Activated CD8-positive, alpha-beta memory T cell treated with anti-CD3 and anti-CD28 coated beads, Interleukin-2, amount 10 ng/mL, durations not matched to agents 7 days and 5 days (primary cell): ENCODE data around the gene PLCH2. TPM values are rescaled to one million over a fixed set of nuclear protein-coding genes. Genes with fewer than 3 reads are reported as not detected.
"Not testable (repeated sequence)": the region's sequence is repeated elsewhere in the genome, so short reads cannot be mapped to it uniquely, and the experiment has no call there.

Experiments
- ATAC-seq: fragments of 150-1000 bp; cut with Tn5 transposase; one replicate; pipeline ENCODE4 v1.10.0; 2021; ENCODE audit warnings: moderate library complexity
- CTCF ChIA-PET: fragments of 350-600 bp; sonication (Branson Sonifier 250); formaldehyde crosslinking; loops from one replicate; lab custom pipeline; 2021; ENCODE audit warnings: antibody characterized with exemption; lab: Charles Lee
- DNase-seq: peaks from one replicate; pipeline ENCODE4 v3.0.0-alpha.2; 2020
- H3K27ac Mint-ChIP-seq: one replicate; pipeline ENCODE4 v1.8.0; 2021; ENCODE audit warnings: mild to moderate bottlenecking, mixed read lengths
- H3K27me3 Mint-ChIP-seq: one replicate; pipeline ENCODE4 v1.8.0; 2021; ENCODE audit warnings: mixed read lengths
- H3K36me3 Mint-ChIP-seq: one replicate; pipeline ENCODE4 v1.8.0; 2021; ENCODE audit warnings: mild to moderate bottlenecking, mixed read lengths
- H3K4me1 Mint-ChIP-seq: one replicate; pipeline ENCODE4 v1.8.0; 2021; ENCODE audit warnings: mixed read lengths
- H3K4me3 Mint-ChIP-seq: one replicate; pipeline ENCODE4 v1.8.0; 2021; ENCODE audit warnings: mild to moderate bottlenecking, moderate library complexity, mixed read lengths
- H3K9me3 Mint-ChIP-seq: one replicate; pipeline ENCODE4 v1.8.0; 2022; ENCODE audit warnings: low read depth, mixed read lengths
- total RNA-seq, 2 experiments: library from RNA; stranded (reverse); gene quantifications; one replicate each; pipeline ENCODE4 v1.2.3, GENCODE V29; 2021

Gene PLCH2
- total RNA-seq, 2 experiments from 2014 or later: 6.5 to 13.5 TPM

DNA sequence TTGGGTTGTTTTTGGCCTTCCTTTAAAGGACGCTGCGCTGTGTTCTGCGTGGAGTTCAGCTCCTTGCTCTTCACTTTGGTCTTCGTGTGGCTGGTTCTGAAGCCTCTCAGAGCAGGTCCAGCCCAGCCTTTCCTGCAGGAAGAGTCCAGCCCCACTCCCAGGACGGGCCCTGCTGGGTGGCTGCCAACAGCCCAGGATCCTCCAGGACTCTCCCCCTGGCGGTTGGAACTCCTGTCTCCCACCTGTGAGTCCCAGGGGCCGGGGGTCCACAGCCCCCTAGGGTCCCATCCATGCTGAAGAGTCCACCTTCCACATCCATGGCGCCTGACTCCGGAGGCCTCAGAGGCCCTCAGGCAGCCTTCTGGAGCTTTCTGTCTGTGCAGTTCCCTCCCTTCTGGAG is 75.5 kb downstream of the PLCH2 start:
- H3K4me3 Mint-ChIP-seq, H3K27ac Mint-ChIP-seq, H3K9me3 Mint-ChIP-seq, H3K36me3 Mint-ChIP-seq, ATAC-seq, CTCF ChIA-PET, H3K27me3 Mint-ChIP-seq, DNase-seq: not testable (repeated sequence)
- peaks cover 35% of the 10 kb centered on the region for H3K4me1 Mint-ChIP-seq

DNA sequence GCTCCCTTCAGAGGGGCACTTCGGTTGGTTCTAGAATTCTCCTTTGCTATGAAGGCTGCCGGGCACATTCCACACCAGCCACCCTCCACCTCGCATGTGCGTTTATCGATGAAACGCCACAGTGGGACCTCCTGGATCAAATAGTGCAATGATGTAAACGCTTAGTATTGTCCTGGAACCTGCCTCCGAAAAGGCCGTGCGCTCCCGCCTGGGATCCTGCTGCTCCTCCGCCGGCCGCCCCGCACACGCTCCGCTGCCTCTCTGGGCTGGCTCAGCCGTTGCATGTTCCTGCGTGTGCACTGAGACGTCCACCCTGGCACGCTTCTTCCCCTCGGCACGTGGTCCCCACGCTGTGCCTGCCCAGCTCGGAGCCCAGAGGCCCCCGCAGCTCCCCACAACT is 76.1 kb downstream of the PLCH2 start:
- no peaks in the 10 kb centered on the region for H3K9me3 Mint-ChIP-seq
- no peaks in the 10 kb centered on the region for H3K27me3 Mint-ChIP-seq
- H3K36me3 Mint-ChIP-seq: peaks cover 5% of the 10 kb centered on the region
- DNase-seq (no peak), ATAC-seq (no peak)
- H3K4me3 Mint-ChIP-seq: no peak overlapping the region
- CTCF ChIA-PET: no interaction called here
- peaks cover 35% of the 10 kb centered on the region for H3K4me1 Mint-ChIP-seq
- H3K27ac Mint-ChIP-seq: no peak overlapping the region

- H3K27ac Mint-ChIP-seq, ATAC-seq, H3K36me3 Mint-ChIP-seq, H3K4me3 Mint-ChIP-seq, CTCF ChIA-PET, DNase-seq, H3K27me3 Mint-ChIP-seq, H3K9me3 Mint-ChIP-seq: not testable (repeated sequence)
- H3K4me1 Mint-ChIP-seq: peaks cover 38% of the 10 kb centered on the region
These were observed 77.0 kb downstream of the PLCH2 start for GRCh38 chr1:2553076-2553475.

DNA sequence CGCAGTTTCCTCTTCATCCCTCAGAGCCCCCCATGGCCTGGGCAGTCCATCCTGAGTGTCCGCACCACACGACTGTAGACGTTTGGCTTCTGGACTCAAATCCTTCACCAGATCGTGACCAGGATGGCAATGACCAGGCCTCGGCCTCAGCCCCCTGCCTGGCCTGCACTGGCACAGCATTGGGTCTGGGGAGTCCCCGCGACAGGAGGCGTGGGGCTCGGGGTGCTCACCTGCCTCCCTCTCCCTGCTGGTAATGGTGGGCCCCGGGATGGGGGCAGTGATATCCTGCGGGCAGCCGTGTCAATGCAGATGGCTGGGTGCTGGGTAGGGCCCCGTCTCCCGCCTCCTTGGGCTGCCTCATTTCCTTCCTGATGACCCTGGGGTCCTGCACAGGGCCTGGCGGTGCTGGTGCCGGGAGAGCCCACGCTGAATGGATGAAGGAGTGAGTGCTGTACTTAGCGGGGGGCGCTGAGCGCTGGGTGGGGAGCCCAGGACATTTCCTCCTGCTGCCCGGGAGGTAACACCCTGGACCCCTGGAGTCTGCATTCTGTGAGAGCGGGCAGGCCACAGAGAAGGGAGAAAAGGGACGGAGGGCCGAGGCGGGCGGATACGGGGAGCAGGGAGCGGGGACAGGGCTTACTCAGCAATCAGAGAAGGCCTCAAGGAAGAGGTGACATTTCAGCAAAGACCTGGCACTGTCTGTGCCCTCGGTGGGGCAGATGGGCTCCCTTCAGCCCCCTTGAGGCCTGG is 78.0 kb downstream of the PLCH2 start:
- no peak for DNase-seq
- ATAC-seq: no peak
- peak overlapping the region; percentile 99 for H3K27ac Mint-ChIP-seq
- peaks cover 38% of the 10 kb centered on the region for H3K4me1 Mint-ChIP-seq
- H3K9me3 Mint-ChIP-seq: no peaks in the 10 kb centered on the region
- H3K36me3 Mint-ChIP-seq: peaks cover 8% of the 10 kb centered on the region
- CTCF ChIA-PET: interaction anchor here (1.0 to 3.7 kb wide), 6 partner anchors 11 to 233 kb away, joined by 3 to 68 read pairs (median 7); partner anchors contain the start of gene PRXL2B
- H3K4me3 Mint-ChIP-seq: no peak overlapping the region
- H3K27me3 Mint-ChIP-seq: no peaks in the 10 kb centered on the region

GRCh38 chr1:2554621-2555387 is 78.7 kb downstream of the PLCH2 start:
- Mint-ChIP-seq H3K27me3 (no peaks in the 10 kb centered on the region), H3K4me1 (peaks cover 33% of the 10 kb centered on the region), H3K27ac (peak overlapping the region; percentile 99), H3K9me3 (no peaks in the 10 kb centered on the region), H3K36me3 (peaks cover 8% of the 10 kb centered on the region), H3K4me3 (peak overlapping the region; percentile 98)
- CTCF ChIA-PET: interaction anchor here (1.0 to 3.7 kb wide), 12 partner anchors 10 to 234 kb away, joined by 3 to 68 read pairs (median 7); partner anchors contain the start of genes PANK4 and PRXL2B
- peak; percentile 24 for ATAC-seq
- DNase-seq: peak; percentile 79

Other genes with a start within 250 kb of the PLCH2 start
- gene SKI, start 248.0 kb upstream of the PLCH2 start, total RNA-seq: 10 to 100 TPM; 35.0 to 42.9 TPM
- 1 to 10 TPM; 8.0 to 8.5 TPM for gene MORN1, start 84.7 kb upstream of the PLCH2 start, total RNA-seq
- 100 to 1,000 TPM; 146 to 174 TPM for gene RER1, start 84.4 kb upstream of the PLCH2 start, total RNA-seq
- 10 to 100 TPM in 1 of 2 experiments, 1 to 10 TPM in 1; 8.7 to 12.3 TPM for gene PEX10, start 63.7 kb upstream of the PLCH2 start, total RNA-seq
- 10 to 100 TPM; 72.2 to 91.2 TPM for gene PANK4, start 50.3 kb downstream of the PLCH2 start, total RNA-seq
- not detected for gene HES5, start 54.0 kb downstream of the PLCH2 start, total RNA-seq
- 100 to 1,000 TPM; 106 to 111 TPM for gene TNFRSF14, start 80.1 kb downstream of the PLCH2 start, total RNA-seq
- 10 to 100 TPM; 22.4 to 26.2 TPM for gene PRXL2B, start 110.5 kb downstream of the PLCH2 start, total RNA-seq
- under 1 TPM in 1 of 2 experiments, not detected in 1; 0.58 TPM for gene MMEL1, start 156.7 kb downstream of the PLCH2 start, total RNA-seq